Right lobe of liver (tissue), 4 donors: ENCODE data around the gene BHLHA15.

Source experiments
- CTCF ChIP-seq, 4 donors: fragments of 200-600 bp in 3 of 4; fragments of 450-650 bp in 1 of 4; IDR thresholded peaks; one replicate each; pipeline versions ENCODE4 v1.5.1 to v1.8.0; 2016 to 2022; ENCODE audit warnings: antibody characterized with exemption in 4 of 4, mild to moderate bottlenecking in 2 of 4
- POLR2A ChIP-seq: fragments of 450-650 bp; IDR thresholded peaks from one replicate; pipeline ENCODE4 v1.6.1; 2017; ENCODE audit warnings: antibody characterized with exemption, mild to moderate bottlenecking
- donor health status: DM: no; HTN: no; CAD: no.
- donor health status: DM: no; HTN: no; CAD: no.
- donor health status: DM: no; HTN: yes; CAD: no.

- TF ChIP-seq POLR2A (no peak), CTCF (IDR thresholded peaks at IDR 0.05) (no peak)
These were observed 40.0 kb downstream of the BHLHA15 start for GRCh38 chr7:98251231-98251600.
